ENCODE results near the gene WSCD2.

WSCD2 gene

DNA sequence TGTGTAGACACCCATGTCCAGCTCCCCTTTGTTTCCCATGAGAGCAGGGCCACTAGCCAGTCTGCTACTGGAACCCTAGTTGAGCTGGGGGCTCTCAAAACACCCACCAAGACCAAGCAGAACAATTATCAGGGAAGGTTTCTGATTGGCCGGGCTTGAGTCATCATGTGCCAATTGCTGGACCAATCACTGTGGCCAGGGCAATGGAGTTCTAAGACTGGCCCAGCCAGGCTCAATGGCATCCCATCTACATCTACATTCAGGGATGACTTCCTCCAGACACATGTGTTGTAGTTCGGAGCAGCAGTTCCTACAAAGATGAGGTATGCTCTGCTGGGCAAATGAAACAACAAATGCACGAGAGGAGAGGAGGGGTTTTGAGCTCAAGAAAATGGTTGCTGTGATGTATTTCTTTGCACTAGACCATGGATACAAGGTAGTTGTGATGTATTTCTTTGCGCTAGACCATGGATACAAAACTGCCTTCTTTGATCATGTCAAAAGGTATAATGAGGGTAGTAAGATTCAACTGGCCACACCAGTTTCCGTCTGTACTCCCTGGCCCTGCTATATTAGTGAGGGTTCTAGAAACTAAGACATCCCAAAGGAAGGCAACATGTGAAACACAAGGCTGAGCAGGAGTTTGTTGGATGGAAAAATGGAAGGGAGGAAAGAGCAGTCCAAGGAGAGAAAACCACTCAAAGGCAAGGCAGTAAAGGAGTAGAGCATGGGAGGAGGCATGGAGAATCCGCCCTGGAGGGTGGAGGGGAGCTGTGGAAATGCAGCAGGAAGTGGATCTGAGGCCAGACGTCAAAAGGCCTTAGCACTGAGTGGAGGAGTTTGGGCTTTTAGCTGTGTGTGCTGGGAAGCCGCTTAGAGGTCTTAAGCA is 8.9 kb upstream of the WSCD2 start:
- Histone ChIP-seq H3K4me1 (ENCODE audit: control insufficient read depth in 1 of 2, insufficient read depth in 1 of 2, low read depth in 1 of 2, low read length in 1 of 2) (no peaks in the 10 kb centered on the region), H3K27ac (no peak overlapping the region)
- TF ChIP-seq, protein P1, sequence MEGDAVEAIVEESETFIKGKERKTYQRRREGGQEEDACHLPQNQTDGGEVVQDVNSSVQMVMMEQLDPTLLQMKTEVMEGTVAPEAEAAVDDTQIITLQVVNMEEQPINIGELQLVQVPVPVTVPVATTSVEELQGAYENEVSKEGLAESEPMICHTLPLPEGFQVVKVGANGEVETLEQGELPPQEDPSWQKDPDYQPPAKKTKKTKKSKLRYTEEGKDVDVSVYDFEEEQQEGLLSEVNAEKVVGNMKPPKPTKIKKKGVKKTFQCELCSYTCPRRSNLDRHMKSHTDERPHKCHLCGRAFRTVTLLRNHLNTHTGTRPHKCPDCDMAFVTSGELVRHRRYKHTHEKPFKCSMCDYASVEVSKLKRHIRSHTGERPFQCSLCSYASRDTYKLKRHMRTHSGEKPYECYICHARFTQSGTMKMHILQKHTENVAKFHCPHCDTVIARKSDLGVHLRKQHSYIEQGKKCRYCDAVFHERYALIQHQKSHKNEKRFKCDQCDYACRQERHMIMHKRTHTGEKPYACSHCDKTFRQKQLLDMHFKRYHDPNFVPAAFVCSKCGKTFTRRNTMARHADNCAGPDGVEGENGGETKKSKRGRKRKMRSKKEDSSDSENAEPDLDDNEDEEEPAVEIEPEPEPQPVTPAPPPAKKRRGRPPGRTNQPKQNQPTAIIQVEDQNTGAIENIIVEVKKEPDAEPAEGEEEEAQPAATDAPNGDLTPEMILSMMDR (IDR thresholded peaks at IDR 0.05), result no peak

DNA sequence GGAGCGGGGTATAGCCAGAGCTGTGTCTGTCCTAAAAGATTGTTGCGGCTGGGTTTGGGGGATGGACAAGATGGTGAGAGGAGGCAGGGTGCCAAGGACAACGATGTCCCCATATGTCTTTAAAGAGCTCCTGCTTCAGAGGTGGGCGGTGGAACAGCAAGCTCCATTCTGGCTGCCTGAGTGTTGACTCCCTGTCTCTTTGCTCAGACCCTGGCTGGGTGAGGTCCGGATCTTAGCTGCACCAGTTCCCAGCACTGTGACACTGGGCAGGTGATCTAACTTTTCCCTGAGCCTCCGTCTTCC is 8.3 kb upstream of the WSCD2 start:
- H3K36me3 ChIP-seq, result no peaks in the 10 kb centered on the region
- H3K27ac ChIP-seq, result no peak overlapping the region
- no peaks in the 10 kb centered on the region for H3K4me1 ChIP-seq (ENCODE audit: control insufficient read depth in 1 of 2, insufficient read depth in 1 of 2, low read depth in 1 of 2, low read length in 1 of 2)
- H3K4me3 ChIP-seq (ENCODE audit: low read depth in 1 of 2, low read length in 1 of 2), result no peak overlapping the region
- H3K27me3 ChIP-seq, result peaks cover 21% of the 10 kb centered on the region
- no peaks in the 10 kb centered on the region for H3K9me3 ChIP-seq
- TF ChIP-seq, protein P1 (IDR thresholded peaks at IDR 0.05), result no peak

More for the DNA sequence above, 8.9 kb upstream of the WSCD2 start:
- Histone ChIP-seq H3K27me3 (peaks cover 16% of the 10 kb centered on the region), H3K4me3 (ENCODE audit: low read depth in 1 of 2, low read length in 1 of 2) (no peak overlapping the region), H3K9me3 (no peaks in the 10 kb centered on the region), H3K36me3 (no peaks in the 10 kb centered on the region)

DNA sequence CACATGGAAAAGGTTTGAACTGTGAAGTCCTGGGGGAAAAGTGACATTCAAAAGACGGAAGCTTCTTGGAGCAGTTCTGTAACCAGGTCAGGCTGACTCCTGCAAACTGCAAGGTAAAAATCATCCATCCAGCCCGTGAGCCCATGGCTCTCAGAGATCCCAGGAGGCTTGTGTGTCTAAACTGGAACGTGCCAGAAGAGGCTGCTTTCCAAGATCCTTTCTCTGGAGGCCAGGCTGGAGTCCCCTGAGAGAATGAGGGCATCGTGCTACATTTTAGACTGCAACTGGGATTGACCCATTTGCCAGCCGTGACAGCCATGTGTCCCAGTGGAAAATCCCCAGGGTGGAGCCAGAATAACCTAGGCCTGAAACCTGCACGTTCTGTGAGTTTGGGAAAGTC is 7.8 kb upstream of the WSCD2 start:
- no peaks in the 10 kb centered on the region for H3K9me3 ChIP-seq
- H3K4me3 ChIP-seq (ENCODE audit: low read depth in 1 of 2, low read length in 1 of 2), result no peak overlapping the region
- TF ChIP-seq, protein P1 (IDR thresholded peaks at IDR 0.05), result no peak
- H3K27ac ChIP-seq, result no peak overlapping the region
- no peaks in the 10 kb centered on the region for H3K36me3 ChIP-seq
- H3K4me1 ChIP-seq (ENCODE audit: control insufficient read depth in 1 of 2, insufficient read depth in 1 of 2, low read depth in 1 of 2, low read length in 1 of 2), result no peaks in the 10 kb centered on the region
- peaks cover 26% of the 10 kb centered on the region for H3K27me3 ChIP-seq

DNA sequence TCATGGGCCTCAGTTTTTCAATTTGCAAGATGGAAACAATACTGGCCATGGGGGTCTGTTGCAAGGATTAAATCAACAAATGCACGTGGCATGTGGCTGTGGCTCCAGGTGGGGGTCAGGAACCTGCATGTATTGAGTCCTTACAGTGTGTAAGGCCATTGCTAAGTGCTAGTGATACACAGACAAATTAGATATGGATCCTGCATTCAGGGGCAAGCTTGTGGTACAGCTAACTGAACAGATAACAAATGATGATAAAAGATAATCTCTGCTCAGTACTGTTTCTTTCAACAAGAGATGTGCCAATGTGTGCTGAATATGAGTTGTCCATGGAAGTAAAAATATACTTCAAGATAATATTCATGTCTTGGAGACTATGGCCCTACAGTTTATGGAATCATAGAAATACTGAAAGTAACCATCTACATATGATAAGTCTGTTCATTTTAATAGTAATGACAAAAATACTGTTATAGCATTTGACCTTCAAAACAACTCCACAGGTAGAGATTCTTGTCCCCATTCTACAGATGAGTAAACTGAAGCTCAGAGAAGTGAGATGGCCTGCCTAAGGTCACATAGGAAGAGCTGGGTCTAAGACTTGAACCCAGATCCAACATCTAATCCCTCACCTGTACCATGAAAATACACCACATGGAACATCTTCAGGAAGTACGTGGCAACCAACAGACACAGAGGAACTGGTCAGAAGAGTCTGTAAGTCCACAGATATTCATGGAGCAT is 7.2 kb upstream of the WSCD2 start:
- H3K4me1 ChIP-seq (ENCODE audit: control insufficient read depth in 1 of 2, insufficient read depth in 1 of 2, low read depth in 1 of 2, low read length in 1 of 2), result no peaks in the 10 kb centered on the region
- peaks cover 31% of the 10 kb centered on the region for H3K27me3 ChIP-seq
- H3K36me3 ChIP-seq, result no peaks in the 10 kb centered on the region
- TF ChIP-seq, protein P1 (IDR thresholded peaks at IDR 0.05), result no peak
- no peak overlapping the region for H3K27ac ChIP-seq
- no peaks in the 10 kb centered on the region for H3K9me3 ChIP-seq
- no peak overlapping the region for H3K4me3 ChIP-seq (ENCODE audit: low read depth in 1 of 2, low read length in 1 of 2)

DNA sequence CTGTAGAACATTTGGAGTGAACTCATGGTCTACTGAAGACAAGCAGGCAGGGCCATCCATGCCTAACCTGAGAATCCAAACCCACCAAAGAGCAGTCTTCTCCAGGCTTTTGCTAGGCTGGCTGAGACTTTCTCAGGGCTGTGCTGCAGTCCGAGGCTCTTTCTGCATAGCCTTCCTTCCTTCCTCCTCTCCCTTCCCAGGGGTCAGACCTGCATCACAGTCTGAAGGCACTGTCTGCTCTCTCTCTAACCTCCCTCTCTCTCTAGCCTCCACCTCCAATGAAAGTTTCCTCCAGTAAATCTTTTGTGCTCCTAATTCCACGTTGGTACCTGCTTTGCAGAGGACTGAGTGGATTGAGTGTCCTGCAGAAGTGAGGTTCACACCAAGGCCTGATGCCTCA is 6.4 kb upstream of the WSCD2 start:
- no peak overlapping the region for H3K4me3 ChIP-seq (ENCODE audit: low read depth in 1 of 2, low read length in 1 of 2)
- H3K9me3 ChIP-seq, result no peaks in the 10 kb centered on the region
- TF ChIP-seq, protein P1 (IDR thresholded peaks at IDR 0.05), result no peak
- no peak overlapping the region for H3K27ac ChIP-seq
- H3K36me3 ChIP-seq, result no peaks in the 10 kb centered on the region
- no peaks in the 10 kb centered on the region for H3K4me1 ChIP-seq (ENCODE audit: control insufficient read depth in 1 of 2, insufficient read depth in 1 of 2, low read depth in 1 of 2, low read length in 1 of 2)
- H3K27me3 ChIP-seq, result peaks cover 31% of the 10 kb centered on the region
